ENCODE data around the gene SCYGR3. TPM values are rescaled to one million over a fixed set of nuclear protein-coding genes. Genes with fewer than 3 reads are reported as not detected.

SCYGR3 gene
- total and polyA plus RNA-seq, 2 of the 8 experiments (the other 6 are each of a cell fraction or from before 2014, with no cell fraction given): not detected

DNA sequence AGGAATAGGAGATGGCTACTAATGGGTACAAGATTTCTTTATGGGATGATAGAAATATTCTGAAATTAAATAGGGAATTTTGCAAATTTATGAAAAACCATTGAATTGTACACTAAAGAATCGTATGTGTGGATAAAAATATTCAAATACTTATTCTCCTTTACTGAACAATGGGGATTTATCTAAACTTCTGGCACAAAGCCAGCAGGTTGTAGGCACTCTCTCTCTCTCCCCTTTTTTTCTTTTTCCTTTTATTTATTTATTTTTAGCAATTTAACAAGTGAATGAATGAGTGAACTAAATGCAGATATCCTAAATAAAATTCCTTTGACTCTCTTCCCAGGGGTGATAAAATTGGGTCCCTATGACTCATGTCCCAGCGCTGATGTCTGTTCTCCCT is 37.8 kb downstream of the SCYGR3 start (continued):
- TF ChIP-seq HDAC2 (IDR thresholded peaks at IDR 0.05; ENCODE audit: borderline replicate concordance in 1 of 2, low read depth in 2 of 2, low read length in 2 of 2): no peak
- no peak for TF ChIP-seq EZH2 (IDR thresholded peaks at IDR 0.05; ENCODE audit: low read depth, low read length, severe bottlenecking)
- TF ChIP-seq ZNF274 (IDR thresholded peaks at IDR 0.05; ENCODE audit: borderline replicate concordance, extremely low read depth, low read length): no peak
